GM12878 (cell line): Measurements from ENCODE around the gene MEF2C. TPM values are rescaled to one million over a fixed set of nuclear protein-coding genes. Genes with fewer than 3 reads are reported as not detected.

Experiments used
- ASH2L ChIP-seq: fragments of 300-600, 200-600 bp; sonication (generic); IDR thresholded peaks from 2 replicates; pipeline ENCODE4 v1.6.1; 2017; ENCODE audit warnings: low read depth, mild to moderate bottlenecking, borderline replicate concordance
- BACH1 ChIP-seq: fragments of 450-650 bp; IDR thresholded peaks from 2 replicates; pipeline ENCODE4 v1.6.1; 2017; ENCODE audit warnings: mild to moderate bottlenecking, borderline replicate concordance
- BMI1 ChIP-seq: fragments of 450-650 bp; IDR thresholded peaks from 2 replicates; pipeline ENCODE4 v1.6.1; 2016; ENCODE audit warnings: mild to moderate bottlenecking, moderate library complexity, borderline replicate concordance
- CREB1 ChIP-seq: IDR thresholded peaks from 2 replicates; pipeline ENCODE4 v1.6.1; 2012; ENCODE audit warnings: low read depth, mild to moderate bottlenecking, inconsistent platforms
- MYC ChIP-seq: IDR thresholded peaks from 2 replicates; pipeline ENCODE4 v1.6.1; 2011; ENCODE audit warnings: mild to moderate bottlenecking, low read length, moderate library complexity, inconsistent platforms; ENCODE audit not compliant: insufficient read depth, insufficient replicate concordance, insufficient read length, severe bottlenecking
- NBN ChIP-seq: fragments of 450-650 bp; IDR thresholded peaks from 2 replicates; pipeline ENCODE4 v1.6.1; 2016
- POLR2AphosphoS2 ChIP-seq: IDR thresholded peaks from 2 replicates; pipeline ENCODE4 v1.6.1; 2011; ENCODE audit warnings: low read depth, mild to moderate bottlenecking, low read length, improper control_type of control experiment, moderate library complexity
- PRDM15 ChIP-seq: fragments of 450-650 bp; formaldehyde crosslinking; IDR thresholded peaks from 2 replicates; pipeline ENCODE4 v1.4.0; 2020; ENCODE audit warnings: mild to moderate bottlenecking, moderate library complexity
- RBBP5 ChIP-seq: fragments of 200-600 bp; sonication (generic); conservative IDR thresholded peaks from 2 replicates; pipeline ENCODE4 v1.6.1; 2016
- RELB ChIP-seq: fragments of 450-650 bp; IDR thresholded peaks from 2 replicates; pipeline ENCODE4 v1.6.1; 2017; ENCODE audit warnings: low read depth, mild to moderate bottlenecking, moderate library complexity
- SIX5 ChIP-seq: IDR thresholded peaks from 2 replicates; pipeline ENCODE4 v1.6.1; 2011; ENCODE audit warnings: mild to moderate bottlenecking, low read depth, low read length, moderate library complexity; ENCODE audit not compliant: severe bottlenecking
- SPI1 ChIP-seq: IDR thresholded peaks from 2 replicates; pipeline ENCODE4 v1.6.1; 2011; ENCODE audit warnings: low read depth, mild to moderate bottlenecking, low read length, moderate library complexity, borderline replicate concordance; ENCODE audit not compliant: insufficient read depth
- TAF1 ChIP-seq: IDR thresholded peaks from 2 replicates; pipeline ENCODE4 v1.6.1; 2011; ENCODE audit warnings: mild to moderate bottlenecking, low read depth, low read length, borderline replicate concordance
- ZBTB40 ChIP-seq: fragments of 450-650 bp; IDR thresholded peaks from 2 replicates; pipeline ENCODE4 v1.6.1; 2016; ENCODE audit warnings: mild to moderate bottlenecking, moderate library complexity, borderline replicate concordance
- polyA plus RNA-seq, 11 experiments: library from polyadenylated mRNA; depleted of rRNA in 4 of 11; unstranded in 6 of 11; stranded (reverse) in 5 of 11; fragments of >200 nt; fragmentation: Nextera tagmentation in 4 of 11; fragmentation: Illumina TruSeq in 1 of 11; extraction: Ambion mirVana in 4 of 11; extraction: Trizol in 1 of 11; gene quantifications; 1 replicate in 1 of 11; 2 replicates in 10 of 11; pipeline versions ENCODE4 v1.2.1 to v1.2.3, GENCODE V29; 2011 to 2016; ENCODE audit warnings: inconsistent platforms in 2 of 11, missing spikeins in 2 of 11, low read depth in 1 of 11
- total RNA-seq, 4 experiments: library from RNA; depleted of rRNA in 3 of 4; stranded (reverse); fragments of >200 nt in 3 of 4; fragmentation: Illumina TruSeq in 1 of 4; extraction: Trizol in 1 of 4; gene quantifications; 2 replicates each; pipeline versions ENCODE4 v1.2.1 to v1.2.3, GENCODE V29; 2013 to 2021

The MEF2C gene
- total and polyA plus RNA-seq, 10 of the 15 experiments (the other 5 are each of a cell fraction or from before 2014, with no cell fraction given), result 104 to 225 (median 180) TPM

GRCh38 chr5:88729084-88729828, 153.7 kb downstream of the MEF2C start (continued):
- TF ChIP-seq MYC (no peak), POLR2AphosphoS2 (no peak), SIX5 (no peak), CREB1 (peak; percentile 78), SPI1 (no peak), RBBP5 (no peak), NBN (no peak), RELB (no peak), PRDM15 (no peak), ASH2L (no peak), BACH1 (no peak), BMI1 (peak; percentile 98), ZBTB40 (peak; percentile 43; the same call in 1 of the 2 replicates), TAF1 (no peak)
